Trophoblast cell (in vitro differentiated cells and primary cell): ENCODE measurements around the gene MAST4.

Experiments used
- DNase-seq, 2 donors: peaks; one replicate each; pipeline ENCODE4 v3.0.0-alpha.2; 2016
- H2AFZ ChIP-seq: 2 replicates; pipeline ENCODE4 v1.6.1; 2013; ENCODE audit warnings: low read length, moderate library complexity, mild to moderate bottlenecking; ENCODE audit not compliant: insufficient read depth, poor library complexity
- H2AK5ac ChIP-seq: 2 replicates; pipeline ENCODE4 v1.6.1; 2013; ENCODE audit warnings: mild to moderate bottlenecking, low read length
- H2BK120ac ChIP-seq: 2 replicates; pipeline ENCODE4 v1.6.1; 2013; ENCODE audit warnings: low read length, mild to moderate bottlenecking, moderate library complexity; ENCODE audit not compliant: insufficient read depth, poor library complexity
- H2BK12ac ChIP-seq: 2 replicates; pipeline ENCODE4 v1.6.1; 2013; ENCODE audit warnings: mild to moderate bottlenecking, low read length, moderate library complexity
- H2BK5ac ChIP-seq: 2 replicates; pipeline ENCODE4 v1.6.1; 2013; ENCODE audit warnings: low read length, low read depth, moderate library complexity, mild to moderate bottlenecking; ENCODE audit not compliant: poor library complexity
- H3K14ac ChIP-seq: 2 replicates; pipeline ENCODE4 v1.6.1; 2013; ENCODE audit warnings: mild to moderate bottlenecking, low read length
- H3K18ac ChIP-seq: 2 replicates; pipeline ENCODE4 v1.6.1; 2013; ENCODE audit warnings: mild to moderate bottlenecking, low read length
- H3K23ac ChIP-seq: 2 replicates; pipeline ENCODE4 v1.6.1; 2013; ENCODE audit warnings: low read length
- H3K27ac ChIP-seq: 2 replicates; pipeline ENCODE4 v1.5.1; 2013; ENCODE audit warnings: low read depth, mild to moderate bottlenecking, inconsistent platforms, low read length, moderate library complexity
- H3K27me3 ChIP-seq: 2 replicates; pipeline ENCODE4 v1.6.1; 2013; ENCODE audit warnings: inconsistent platforms, mild to moderate bottlenecking, low read length, moderate library complexity; ENCODE audit not compliant: insufficient read depth
- H3K36me3 ChIP-seq, 2 experiments: 1 replicate in 1 of 2; 2 replicates in 1 of 2; pipeline ENCODE4 v1.6.1; 2013; ENCODE audit warnings: low read length in 2 of 2, mild to moderate bottlenecking in 2 of 2, moderate library complexity in 1 of 2; ENCODE audit not compliant: insufficient read depth in 2 of 2, control insufficient read depth in 1 of 2
- H3K4ac ChIP-seq: 2 replicates; pipeline ENCODE4 v1.6.1; 2013; ENCODE audit warnings: low read depth, mild to moderate bottlenecking, low read length, moderate library complexity
- H3K4me1 ChIP-seq, 2 experiments: 1 replicate in 1 of 2; 2 replicates in 1 of 2; pipeline ENCODE4 v1.6.1; 2013; ENCODE audit warnings: low read length in 2 of 2, mild to moderate bottlenecking in 2 of 2, moderate library complexity in 1 of 2; ENCODE audit not compliant: insufficient read depth in 2 of 2, control insufficient read depth in 1 of 2
- H3K4me2 ChIP-seq: 2 replicates; pipeline ENCODE4 v1.6.1; 2013; ENCODE audit warnings: inconsistent platforms, mild to moderate bottlenecking, low read length, moderate library complexity
- H3K4me3 ChIP-seq: 2 replicates; pipeline ENCODE4 v1.5.1; 2013; ENCODE audit warnings: mild to moderate bottlenecking, low read depth, low read length, inconsistent platforms
- H3K79me1 ChIP-seq: one replicate; pipeline ENCODE4 v1.6.1; 2013; ENCODE audit warnings: low read length
- H3K79me2 ChIP-seq: 2 replicates; pipeline ENCODE4 v1.6.1; 2013; ENCODE audit warnings: low read length, mild to moderate bottlenecking; ENCODE audit not compliant: control insufficient read depth, insufficient read depth, poor library complexity
- H3K9ac ChIP-seq: 2 replicates; pipeline ENCODE4 v1.6.1; 2013; ENCODE audit warnings: mild to moderate bottlenecking, low read length
- H3K9me3 ChIP-seq: 2 replicates; pipeline ENCODE4 v1.6.1; 2013; ENCODE audit warnings: low read depth, mild to moderate bottlenecking, control low read depth, inconsistent platforms, low read length; ENCODE audit not compliant: insufficient read depth
- H4K12ac ChIP-seq: 2 replicates; pipeline ENCODE4 v1.6.1; 2013; ENCODE audit warnings: low read depth, mild to moderate bottlenecking, low read length, moderate library complexity
- H4K8ac ChIP-seq: 2 replicates; pipeline ENCODE4 v1.6.1; 2013; ENCODE audit warnings: low read depth, mild to moderate bottlenecking, low read length, moderate library complexity
- H4K91ac ChIP-seq: one replicate; pipeline ENCODE4 v1.6.1; 2013; ENCODE audit warnings: low read depth, mild to moderate bottlenecking, low read length, moderate library complexity
- WGBS: extraction: QIAGEN DNeasy Blood & Tissue Kit; methylation state at CpG from one replicate; pipeline ENCODE4 v1.1.7; 2013; ENCODE audit warnings: missing lambda C conversion rate; ENCODE audit not compliant: insufficient read length, insufficient coverage; ENCODE audit errors: extremely low coverage; 5-methylcytosine and 5-hydroxymethylcytosine counted together

MAST4 gene

DNA sequence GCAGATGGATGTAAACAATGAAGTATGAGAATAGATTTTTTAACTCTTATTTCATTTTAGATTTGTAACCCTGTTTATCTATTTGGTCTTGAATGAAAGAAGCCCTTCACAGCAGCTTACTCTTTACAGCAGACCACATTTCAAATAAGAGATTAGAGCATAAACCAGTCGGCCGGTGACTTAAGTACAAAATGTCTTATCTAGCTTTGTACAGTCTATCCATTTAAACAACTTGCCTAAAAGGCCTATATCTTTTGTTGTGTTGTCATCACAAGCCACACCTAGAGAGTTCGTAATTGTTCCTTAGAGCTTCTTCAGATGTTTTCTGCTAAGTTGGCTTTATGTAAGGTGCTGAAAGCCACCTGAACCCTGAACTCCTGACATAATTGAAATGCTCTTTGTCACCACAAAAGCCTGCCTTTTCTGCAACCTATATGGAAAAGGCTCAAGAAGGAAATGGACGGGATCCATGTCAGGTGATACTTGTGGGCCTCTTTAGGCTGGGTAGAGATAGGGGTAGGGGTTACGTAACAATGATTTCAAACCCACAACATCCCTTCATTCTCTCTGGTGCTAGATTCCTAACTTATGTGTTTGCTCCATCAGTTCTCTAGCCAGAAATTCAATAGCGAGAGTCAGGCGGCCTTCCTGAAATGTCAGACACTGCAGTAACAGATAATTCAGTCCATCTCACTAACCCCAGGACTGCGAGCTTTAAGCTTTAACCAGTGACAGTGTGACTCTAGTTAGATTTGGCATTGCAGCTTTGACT lies 437.9 kb downstream of the MAST4 start:
- Histone ChIP-seq H3K9ac (no peak overlapping the region), H3K9me3 (no peaks in the 10 kb centered on the region), H2AK5ac (no peak overlapping the region), H3K18ac (no peak overlapping the region), H2BK12ac (no peak overlapping the region), H2AFZ (no peak overlapping the region), H2BK120ac (no peak overlapping the region), H3K79me2 (no peaks in the 10 kb centered on the region), H3K27ac (no peak overlapping the region), H4K12ac (no peak overlapping the region), H4K91ac (no peak overlapping the region), H3K14ac (no peak overlapping the region), H3K4me1 (no peaks in the 10 kb centered on the region), H3K23ac (no peak overlapping the region), H3K4me2 (no peak overlapping the region), H3K4ac (no peak overlapping the region), H3K79me1 (no peaks in the 10 kb centered on the region), H2BK5ac (no peak overlapping the region), H3K27me3 (no peaks in the 10 kb centered on the region), H3K4me3 (no peak overlapping the region), H3K36me3 (peaks cover 0 to 4% of the 10 kb centered on the region in 2 experiments), H4K8ac (no peak overlapping the region)
- DNase-seq = peak; percentile 77 to 87
- WGBS = no CpG with 5 or more reads among the region's 8 CpGs

DNA sequence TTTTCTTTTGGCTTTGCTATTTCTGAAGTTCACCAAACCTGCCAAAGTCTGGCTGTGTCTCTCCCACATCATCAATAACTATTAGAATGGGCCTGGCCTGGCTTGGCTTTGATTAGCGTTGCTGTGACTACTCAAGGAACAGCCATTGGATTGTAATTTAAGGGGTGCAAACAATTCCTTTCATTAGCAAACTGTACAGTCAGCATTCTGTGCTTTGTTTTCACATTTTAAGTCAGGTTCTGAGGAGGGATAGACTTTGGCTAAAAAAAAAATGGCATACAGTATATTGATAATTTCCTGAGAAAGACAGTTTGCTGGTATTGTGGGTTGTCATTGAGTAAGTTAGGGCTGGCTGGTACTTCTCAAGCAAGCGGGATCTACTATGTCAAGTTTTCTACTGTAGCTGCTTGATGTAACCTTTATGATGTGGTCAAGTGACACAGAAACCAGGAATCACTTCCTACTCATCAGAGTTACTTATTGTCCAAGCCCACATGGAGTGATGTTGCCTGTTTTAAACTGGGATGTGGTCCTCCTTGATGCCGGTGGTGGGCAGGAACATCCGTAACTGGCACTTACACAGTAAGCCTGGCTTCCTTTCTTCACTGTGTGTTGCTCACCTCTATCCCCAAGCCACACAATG lies 439.0 kb downstream of the MAST4 start:
- Histone ChIP-seq H2BK5ac (no peak overlapping the region), H3K4ac (no peak overlapping the region), H3K9ac (no peak overlapping the region), H3K4me1 (no peaks in the 10 kb centered on the region), H2BK12ac (no peak overlapping the region), H3K14ac (no peak overlapping the region), H2BK120ac (no peak overlapping the region), H3K27ac (no peak overlapping the region), H4K91ac (no peak overlapping the region), H3K27me3 (no peaks in the 10 kb centered on the region), H3K36me3 (peaks cover 0 to 4% of the 10 kb centered on the region in 2 experiments), H3K4me2 (no peak overlapping the region), H4K12ac (no peak overlapping the region), H3K79me2 (no peaks in the 10 kb centered on the region), H3K23ac (no peak overlapping the region), H2AFZ (no peak overlapping the region), H4K8ac (no peak overlapping the region), H3K4me3 (no peak overlapping the region), H3K18ac (no peak overlapping the region), H3K79me1 (no peaks in the 10 kb centered on the region), H3K9me3 (no peaks in the 10 kb centered on the region), H2AK5ac (no peak overlapping the region)
- no peak for DNase-seq
- WGBS = no CpG with 5 or more reads among the region's 4 CpGs

- no peaks in the 10 kb centered on the region for H3K4me1 ChIP-seq
- no peak overlapping the region for H3K4me2 ChIP-seq
- no peak overlapping the region for H4K8ac ChIP-seq
- H2BK120ac ChIP-seq = no peak overlapping the region
- H4K91ac ChIP-seq = no peak overlapping the region
- WGBS = no CpG with 5 or more reads among the region's 1 CpG
- no peak overlapping the region for H3K9ac ChIP-seq
- DNase-seq = no peak
- H3K36me3 ChIP-seq = peaks cover 0 to 4% of the 10 kb centered on the region in 2 experiments
- H3K9me3 ChIP-seq = no peaks in the 10 kb centered on the region
- no peak overlapping the region for H2AK5ac ChIP-seq
- H3K27me3 ChIP-seq = no peaks in the 10 kb centered on the region
- no peak overlapping the region for H2BK12ac ChIP-seq
- no peak overlapping the region for H3K27ac ChIP-seq
- H3K18ac ChIP-seq = no peak overlapping the region
- no peaks in the 10 kb centered on the region for H3K79me2 ChIP-seq
- H3K23ac ChIP-seq = no peak overlapping the region
- H3K4ac ChIP-seq = no peak overlapping the region
- H2BK5ac ChIP-seq = no peak overlapping the region
- H2AFZ ChIP-seq = no peak overlapping the region
- H4K12ac ChIP-seq = no peak overlapping the region
- H3K79me1 ChIP-seq = no peaks in the 10 kb centered on the region
- H3K14ac ChIP-seq = no peak overlapping the region
- no peak overlapping the region for H3K4me3 ChIP-seq
Observed at GRCh38 chr5:67037171-67037570, 441.0 kb downstream of the MAST4 start.

- H2AK5ac ChIP-seq = no peak overlapping the region
- peaks cover 0 to 4% of the 10 kb centered on the region in 2 experiments for H3K36me3 ChIP-seq
- no peak overlapping the region for H3K27ac ChIP-seq
- no peak overlapping the region for H3K18ac ChIP-seq
- H4K8ac ChIP-seq = no peak overlapping the region
- DNase-seq = peak; percentile 41 to 68
- no peaks in the 10 kb centered on the region for H3K79me1 ChIP-seq
- H2BK12ac ChIP-seq = no peak overlapping the region
- no peak overlapping the region for H3K4me3 ChIP-seq
- H3K9ac ChIP-seq = no peak overlapping the region
- WGBS = no CpG with 5 or more reads among the region's 4 CpGs
- H2BK5ac ChIP-seq = no peak overlapping the region
- no peaks in the 10 kb centered on the region for H3K9me3 ChIP-seq
- no peak overlapping the region for H3K14ac ChIP-seq
- H3K4me1 ChIP-seq = no peaks in the 10 kb centered on the region
- no peak overlapping the region for H3K23ac ChIP-seq
- H3K4me2 ChIP-seq = no peak overlapping the region
- no peak overlapping the region for H3K4ac ChIP-seq
- H2AFZ ChIP-seq = no peak overlapping the region
- H3K79me2 ChIP-seq = no peaks in the 10 kb centered on the region
- H2BK120ac ChIP-seq = no peak overlapping the region
- no peak overlapping the region for H4K12ac ChIP-seq
- no peaks in the 10 kb centered on the region for H3K27me3 ChIP-seq
- no peak overlapping the region for H4K91ac ChIP-seq
Observed at GRCh38 chr5:67038817-67039603, 442.8 kb downstream of the MAST4 start.
